ENCODE measurements around the gene FUZ.

The FUZ gene

GRCh38 chr19:49850487-49851342, 37.6 kb upstream of the FUZ start, which contains the start of gene PTOV1:
Gene PTOV1, plus strand, starts transcription at chr19:49851159.
- DNase-seq = peak; percentile 86

GRCh38 chr19:49850221-49850486, 37.1 kb upstream of the FUZ start:
- no peak for DNase-seq

GRCh38 chr19:49849433-49850220, 36.5 kb upstream of the FUZ start:
- no peak for DNase-seq

GRCh38 chr19:49848938-49849337, 35.8 kb upstream of the FUZ start:
- no peak for DNase-seq

GRCh38 chr19:49847731-49848696, 34.9 kb upstream of the FUZ start:
- DNase-seq = no peak

GRCh38 chr19:49846408-49846807, 33.3 kb upstream of the FUZ start:
- no peak for DNase-seq

GRCh38 chr19:49845414-49845813, 32.3 kb upstream of the FUZ start:
- no peak for DNase-seq

- no peak for DNase-seq
Observed at GRCh38 chr19:49844138-49845095, 31.3 kb upstream of the FUZ start.

- DNase-seq = no peak
Observed at GRCh38 chr19:49843265-49843664, 30.2 kb upstream of the FUZ start.

- DNase-seq = no peak
Observed at GRCh38 chr19:49840736-49841249, 27.7 kb upstream of the FUZ start.

GRCh38 chr19:49840321-49840720, 27.2 kb upstream of the FUZ start:
- DNase-seq = no peak

GRCh38 chr19:49839713-49840112, 26.6 kb upstream of the FUZ start:
- DNase-seq = no peak

GRCh38 chr19:49838885-49839588, 25.9 kb upstream of the FUZ start:
- DNase-seq = no peak

GRCh38 chr19:49837425-49837824, 24.3 kb upstream of the FUZ start:
- DNase-seq = no peak

GRCh38 chr19:49837009-49837310, 23.9 kb upstream of the FUZ start:
- no peak for DNase-seq

- no peak for DNase-seq
Observed at GRCh38 chr19:49836176-49837008, 23.3 kb upstream of the FUZ start.

- no peak for DNase-seq
Observed at GRCh38 chr19:49835562-49835961, 22.5 kb upstream of the FUZ start.

GRCh38 chr19:49833599-49833998, 20.5 kb upstream of the FUZ start:
- DNase-seq = no peak

- DNase-seq = no peak
Observed at GRCh38 chr19:49832556-49832955, 19.5 kb upstream of the FUZ start.

GRCh38 chr19:49831592-49831991, 18.5 kb upstream of the FUZ start:
- no peak for DNase-seq

Data from NCI-H345 (cell line).